ENCODE data around the gene PLPPR1.
"Not testable (repeated sequence)": the region's sequence is repeated elsewhere in the genome, so short reads cannot be mapped to it uniquely, and the experiment has no call there.

The PLPPR1 gene

GRCh38 chr9:101028346-101029314, at the start of gene PLPPR1:
TSS of gene PLPPR1 (plus strand) at chr9:101028727.
- no peak for DNase-seq (ENCODE audit: low read depth, low spot score)

GRCh38 chr9:100989731-100990130, 38.8 kb upstream of the PLPPR1 start:
- no peak for DNase-seq (ENCODE audit: low read depth, low spot score)

- no peak for DNase-seq (ENCODE audit: low read depth, low spot score)
Observed at GRCh38 chr9:100990605-100991381, 37.7 kb upstream of the PLPPR1 start.

DNA sequence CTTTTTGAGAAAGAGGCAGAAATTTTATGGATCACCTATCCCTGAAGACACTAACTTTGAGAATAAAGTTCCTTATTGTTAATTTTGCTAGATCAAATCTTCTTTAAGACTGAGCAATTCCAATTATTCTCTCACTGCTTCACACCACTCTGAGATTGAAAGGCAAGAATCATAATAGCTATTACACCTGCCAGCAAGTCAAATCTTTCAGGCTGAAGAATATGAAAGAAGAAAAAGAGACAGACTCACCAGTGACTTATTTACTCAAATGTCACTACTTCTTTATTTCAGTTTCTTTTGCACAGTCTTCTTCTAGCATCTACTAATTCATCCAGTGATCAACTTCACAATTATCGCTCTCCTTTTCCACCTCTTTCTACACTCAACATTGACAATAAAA, 35.9 kb upstream of the PLPPR1 start:
- DNase-seq (ENCODE audit: low read depth, low spot score) = no peak

- DNase-seq (ENCODE audit: low read depth, low spot score) = no peak
Observed at GRCh38 chr9:100999906-101000544, 28.5 kb upstream of the PLPPR1 start.

DNA sequence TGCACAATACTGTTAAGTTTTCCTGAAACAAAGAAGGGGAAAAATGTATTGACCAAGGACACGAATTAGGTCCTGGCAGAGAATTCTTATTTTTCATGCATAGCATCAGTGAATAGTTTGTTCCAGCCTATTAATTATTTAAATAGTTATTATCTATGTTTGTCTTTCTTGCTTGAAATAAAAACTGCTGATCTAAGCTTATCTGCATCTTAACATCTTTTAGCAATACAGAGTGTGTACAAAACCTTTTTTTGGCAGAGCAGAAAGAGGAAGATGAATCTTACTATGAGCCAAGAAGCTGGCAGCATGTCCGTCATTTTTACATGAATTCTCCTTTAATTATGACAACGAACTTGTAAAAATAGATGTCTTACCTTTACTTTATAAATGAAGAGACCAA, 23.3 kb upstream of the PLPPR1 start:
- no peak for DNase-seq (ENCODE audit: low read depth, low spot score)

- no peak for DNase-seq (ENCODE audit: low read depth, low spot score)
Observed at GRCh38 chr9:101014566-101014965, 14.0 kb upstream of the PLPPR1 start.

DNA sequence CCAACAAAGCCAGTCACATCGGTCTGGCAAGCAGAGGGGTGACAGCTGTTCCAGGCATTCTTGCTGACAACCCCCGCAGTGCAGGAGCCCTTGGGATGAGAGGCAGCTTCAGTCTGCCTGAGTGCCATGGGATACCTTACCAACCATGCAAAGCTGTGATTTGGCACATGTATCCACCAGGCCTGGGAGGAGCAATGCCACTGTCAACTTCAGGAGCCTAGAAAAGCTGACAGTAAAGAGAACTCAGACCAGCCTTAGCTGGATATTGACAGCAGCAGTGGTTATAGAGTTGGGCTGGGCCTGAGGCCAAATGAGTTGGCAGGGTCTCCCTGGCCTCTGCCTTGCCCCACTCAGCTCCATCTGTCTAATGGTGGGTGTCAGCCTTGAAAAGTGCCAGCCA, 10.1 kb upstream of the PLPPR1 start:
- DNase-seq (ENCODE audit: low read depth, low spot score) = no peak

GRCh38 chr9:101022704-101023103, 5.8 kb upstream of the PLPPR1 start:
- no peak for DNase-seq (ENCODE audit: low read depth, low spot score)

DNA sequence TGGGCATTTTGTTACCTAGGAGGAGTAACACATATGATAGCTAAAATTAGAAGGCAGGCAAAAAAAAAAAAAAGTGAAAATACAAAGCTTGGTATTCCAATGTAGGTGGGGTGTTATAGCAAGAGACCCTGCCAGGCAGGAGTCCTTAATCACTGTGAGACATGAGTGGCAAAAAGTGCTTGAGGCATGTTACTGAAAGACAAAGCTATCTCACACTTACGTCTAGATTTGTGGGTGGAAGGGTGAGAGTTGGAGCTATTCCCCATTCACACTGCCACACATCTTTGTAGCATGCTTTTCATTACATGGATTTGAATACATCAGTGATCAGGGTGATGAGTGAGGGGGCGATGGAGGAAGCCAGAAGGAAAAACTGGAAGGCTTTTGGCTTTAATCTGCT, 2.6 kb upstream of the PLPPR1 start:
- no peak for DNase-seq (ENCODE audit: low read depth, low spot score)

- no peak for DNase-seq (ENCODE audit: low read depth, low spot score)
Observed at GRCh38 chr9:101026824-101027223, 1.7 kb upstream of the PLPPR1 start.

- DNase-seq (ENCODE audit: low read depth, low spot score) = no peak
Observed at GRCh38 chr9:101027236-101027635, 1.3 kb upstream of the PLPPR1 start.

- DNase-seq (ENCODE audit: low read depth, low spot score) = no peak
Observed at GRCh38 chr9:101027733-101028345, 688 bp upstream of the PLPPR1 start.

- DNase-seq (ENCODE audit: low read depth, low spot score) = no peak
Observed at GRCh38 chr9:101029315-101030085, 973 bp downstream of the PLPPR1 start.

DNA sequence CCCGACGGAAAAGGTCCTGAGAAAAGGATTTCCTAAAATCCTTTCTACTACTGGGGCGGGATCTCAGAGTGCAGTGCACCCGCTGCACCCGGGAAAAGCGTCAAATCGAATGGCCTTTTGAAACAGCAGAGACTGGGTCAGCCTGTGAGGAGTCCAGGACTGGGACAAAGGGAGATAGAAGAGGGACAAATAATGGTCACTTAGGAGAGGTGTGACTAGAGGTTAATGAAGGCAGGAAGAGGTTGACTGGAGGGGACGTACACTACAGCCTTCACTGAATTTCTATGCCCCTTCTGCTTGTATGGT, 1.5 kb downstream of the PLPPR1 start:
- DNase-seq (ENCODE audit: low read depth, low spot score) = no peak

DNA sequence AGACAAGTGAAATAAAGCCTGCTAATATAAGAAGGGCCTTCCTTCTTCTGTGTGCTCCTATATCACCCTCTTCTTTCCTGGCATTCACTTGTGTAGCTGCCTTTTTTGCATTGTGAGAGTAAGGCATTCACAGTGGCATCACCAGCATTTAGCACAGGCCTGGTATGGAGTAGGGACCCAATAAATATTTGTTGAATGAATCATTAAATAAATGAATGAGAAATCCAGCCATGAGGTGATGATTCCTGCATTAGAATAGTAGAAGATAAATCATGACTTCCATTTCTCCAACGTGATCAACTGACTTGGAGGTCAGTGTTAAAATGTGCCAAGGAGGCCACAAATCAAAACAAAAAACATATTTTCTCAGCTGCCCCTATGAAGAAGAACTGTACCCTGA, 3.9 kb downstream of the PLPPR1 start:
- no peak for DNase-seq (ENCODE audit: low read depth, low spot score)

DNA sequence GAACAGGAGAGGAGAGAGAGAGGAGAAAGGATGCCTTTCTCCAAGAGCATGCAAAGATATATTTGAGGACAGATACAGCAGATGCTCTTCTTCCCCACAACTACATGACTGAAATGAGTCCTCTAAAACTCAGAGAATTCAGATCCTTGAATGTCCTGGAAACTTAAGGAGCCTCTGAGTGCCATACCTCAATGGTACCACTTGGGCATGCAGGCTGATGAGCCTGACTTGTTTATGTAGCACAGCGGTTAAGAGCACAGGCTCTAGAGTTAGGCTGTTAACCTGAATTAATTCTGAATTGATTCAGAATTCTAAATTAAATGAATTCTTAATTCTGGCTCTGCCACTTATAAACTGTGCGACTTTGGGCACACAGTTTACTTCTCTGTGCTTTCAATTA, 5.7 kb downstream of the PLPPR1 start:
- no peak for DNase-seq (ENCODE audit: low read depth, low spot score)

- no peak for DNase-seq (ENCODE audit: low read depth, low spot score)
Observed at GRCh38 chr9:101035098-101035497, 6.6 kb downstream of the PLPPR1 start.

GRCh38 chr9:101037430-101037829, 8.9 kb downstream of the PLPPR1 start:
- no peak for DNase-seq (ENCODE audit: low read depth, low spot score)

DNA sequence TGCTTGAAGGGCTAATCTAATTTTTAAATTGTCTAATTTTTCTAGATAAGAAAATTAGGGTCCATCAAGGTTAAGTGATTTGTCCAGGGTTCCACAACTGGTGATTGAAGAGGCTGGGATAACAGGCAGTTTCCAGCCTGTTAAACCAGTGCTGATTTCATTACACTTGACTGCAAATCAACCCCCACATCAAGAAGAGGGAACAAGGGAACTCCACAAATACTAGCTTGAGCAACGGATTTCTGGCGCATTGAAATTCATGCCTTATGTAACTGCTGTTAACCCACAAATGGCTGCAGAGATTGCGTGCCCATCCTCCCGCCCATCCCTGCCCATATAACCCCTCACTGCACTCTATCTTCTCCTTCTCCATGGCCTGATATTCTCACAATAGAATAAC, 10.0 kb downstream of the PLPPR1 start:
- DNase-seq (ENCODE audit: low read depth, low spot score) = no peak

DNA sequence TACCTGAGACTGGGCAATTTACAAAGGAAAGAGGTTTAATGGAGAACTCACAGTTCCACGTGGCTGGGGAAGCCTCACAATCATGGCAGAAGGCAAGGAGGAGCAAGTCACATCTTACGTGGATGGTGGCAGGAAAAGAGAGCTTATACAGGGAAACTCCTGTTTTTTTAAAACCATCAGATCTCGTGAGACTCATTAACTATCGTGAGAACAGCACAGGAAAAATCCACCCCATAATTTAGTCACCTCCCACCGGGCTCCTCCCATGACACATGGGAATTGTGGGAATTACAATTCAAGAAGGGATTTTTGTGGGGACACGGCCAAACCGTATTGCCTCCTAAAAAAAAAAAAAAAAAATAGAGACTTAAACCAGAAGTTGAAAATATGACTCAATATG, 11.1 kb downstream of the PLPPR1 start:
- DNase-seq (ENCODE audit: low read depth, low spot score) = not testable (repeated sequence)

Measured in activated CD4-positive, CD25-positive, alpha-beta regulatory T cell treated with anti-CD3 and anti-CD28 coated beads, Interleukin-2, amount 50 U/mL, for 16 hours (primary cell).